Body of pancreas (tissue), 4 donors: ENCODE data around the gene CAMK4. TPM values are rescaled to one million over a fixed set of nuclear protein-coding genes. Genes with fewer than 3 reads are reported as not detected.

Experiments
- ATAC-seq: fragments of 150-250 bp; one replicate; pipeline ENCODE4 v1.9.1; 2016
- DNase-seq, 4 donors: peaks; one replicate each; pipeline ENCODE4 v3.0.0-alpha.2; 2019
- H3K27ac ChIP-seq, 4 donors: fragments of 200-600 bp; sonication (generic); 1 replicate in 3 of 4; 2 replicates in 1 of 4; pipeline versions ENCODE4 v1.5.1 to v1.6.1; 2016 to 2019; ENCODE audit warnings: mild to moderate bottlenecking in 1 of 4, mixed read lengths in 1 of 4, moderate library complexity in 1 of 4
- H3K27me3 ChIP-seq, 2 donors: fragments of 200-600 bp; sonication (generic); one replicate each; pipeline ENCODE4 v1.6.0; 2016; ENCODE audit warnings: mild to moderate bottlenecking in 1 of 2
- H3K36me3 ChIP-seq, 2 donors: fragments of 200-600 bp; sonication (generic); replicated peaks in 1 of 2; 2 replicates each; pipeline ENCODE4 v1.5.1; 2016; ENCODE audit warnings: low read depth in 2 of 2; ENCODE audit not compliant: insufficient read depth in 1 of 2
- H3K4me1 ChIP-seq: fragments of 200-600 bp; sonication (generic); one replicate; pipeline ENCODE4 v1.6.0; 2016
- H3K4me3 ChIP-seq, 2 donors: fragments of 200-600 bp; sonication (generic); 1 replicate in 1 of 2; 2 replicates in 1 of 2; pipeline ENCODE4 v1.5.1; 2016 to 2019
- H3K9me3 ChIP-seq, 3 donors: fragments of 200-600 bp; sonication (generic); 1 replicate in 2 of 3; 2 replicates in 1 of 3; pipeline ENCODE4 v1.5.1; 2016
- CTCF ChIP-seq, 7 experiments: fragments of 450-650 bp in 4 of 7; fragments of 200-600 bp in 3 of 7; sonication (generic) in 3 of 7; IDR thresholded peaks; one replicate each; pipeline ENCODE4 v1.5.1; 2016 to 2019; ENCODE audit warnings: antibody characterized with exemption in 7 of 7
- POLR2A ChIP-seq, 3 donors: fragments of 450-650 bp; IDR thresholded peaks; one replicate each; pipeline ENCODE4 v1.6.1; 2016; ENCODE audit warnings: antibody characterized with exemption in 3 of 3, mild to moderate bottlenecking in 2 of 3
- WGBS, 2 donors: methylation state at CpG; one replicate each; pipeline ENCODE4 v1.1.5; 2017; 5-methylcytosine and 5-hydroxymethylcytosine counted together
- intact Hi-C: fragments of 100-400 bp; cut with DNase I; formaldehyde crosslinking; loops from one replicate; pipeline ENCODE4 v1.15.1; 2023
- total RNA-seq, 2 donors: library from RNA; depleted of rRNA; stranded (reverse); fragments of >200 nt; gene quantifications; one replicate each; pipeline ENCODE4 v1.1.0, GENCODE V29; 2016

The CAMK4 gene
- total RNA-seq, 2 donors from 2014 or later: 0.78 TPM; not detected in 1

DNA sequence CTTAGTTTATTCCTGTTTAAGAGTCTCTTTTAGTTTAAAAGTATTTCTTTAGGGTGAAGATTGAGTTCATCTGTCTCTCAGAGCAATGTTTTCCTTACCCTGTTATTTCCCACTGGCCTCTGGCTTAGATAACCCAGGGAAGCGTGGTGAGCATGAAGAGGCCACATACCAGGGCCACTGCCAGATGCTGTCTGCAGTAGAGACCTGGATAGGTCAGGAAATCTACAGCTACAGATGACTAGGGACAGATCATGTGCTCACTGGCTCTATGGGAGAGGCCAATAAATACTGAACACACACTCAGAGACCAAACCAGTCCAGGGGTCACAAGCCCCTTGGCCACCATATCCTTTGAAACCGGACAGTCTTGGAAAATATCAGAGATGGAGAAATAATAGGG is 136.0 kb downstream of the CAMK4 start:
- Histone ChIP-seq H3K27ac (no peak overlapping the region), H3K36me3 (no peaks in the 10 kb centered on the region), H3K4me1 (no peaks in the 10 kb centered on the region), H3K27me3 (no peaks in the 10 kb centered on the region), H3K4me3 (no peak overlapping the region), H3K9me3 (no peaks in the 10 kb centered on the region)
- no peak for TF ChIP-seq CTCF (IDR thresholded peaks at IDR 0.05)
- TF ChIP-seq POLR2A (IDR thresholded peaks at IDR 0.05): no peak
- intact Hi-C loops: no loop called here
- WGBS, 2 donors: 59 to 76% methylated on average over 2 of the region's 2 CpGs
- ATAC-seq: no peak
- DNase-seq: no peak

DNA sequence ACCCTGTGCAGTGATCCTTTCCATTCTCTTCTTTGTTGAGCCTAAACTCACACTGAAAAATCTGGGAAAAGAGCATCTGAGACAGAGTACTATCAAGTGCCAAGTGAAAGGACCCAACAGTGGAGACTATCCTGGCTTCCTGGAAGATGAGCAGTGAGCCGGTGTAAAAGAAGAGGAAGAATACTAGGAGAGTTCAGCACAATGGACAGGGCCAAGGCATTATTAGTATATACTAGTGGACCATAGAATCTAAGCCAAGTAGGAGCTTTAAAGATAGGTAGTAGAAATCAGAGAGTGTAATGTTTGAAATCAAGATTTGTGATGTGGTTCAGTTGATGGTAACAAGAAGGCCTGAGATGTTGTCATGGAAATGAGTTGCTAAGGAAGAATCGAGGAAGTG is 140.8 kb downstream of the CAMK4 start:
- Histone ChIP-seq H3K9me3 (no peaks in the 10 kb centered on the region), H3K27me3 (no peaks in the 10 kb centered on the region), H3K4me1 (no peaks in the 10 kb centered on the region), H3K36me3 (no peaks in the 10 kb centered on the region), H3K4me3 (no peak overlapping the region), H3K27ac (no peak overlapping the region)
- no peak for DNase-seq
- no peak for ATAC-seq
- intact Hi-C loops: no loop called here
- WGBS, 2 donors: 63 to 65% methylated on average over 2 of the region's 2 CpGs
- no peak for TF ChIP-seq CTCF (IDR thresholded peaks at IDR 0.05)
- TF ChIP-seq POLR2A (IDR thresholded peaks at IDR 0.05): no peak

DNA sequence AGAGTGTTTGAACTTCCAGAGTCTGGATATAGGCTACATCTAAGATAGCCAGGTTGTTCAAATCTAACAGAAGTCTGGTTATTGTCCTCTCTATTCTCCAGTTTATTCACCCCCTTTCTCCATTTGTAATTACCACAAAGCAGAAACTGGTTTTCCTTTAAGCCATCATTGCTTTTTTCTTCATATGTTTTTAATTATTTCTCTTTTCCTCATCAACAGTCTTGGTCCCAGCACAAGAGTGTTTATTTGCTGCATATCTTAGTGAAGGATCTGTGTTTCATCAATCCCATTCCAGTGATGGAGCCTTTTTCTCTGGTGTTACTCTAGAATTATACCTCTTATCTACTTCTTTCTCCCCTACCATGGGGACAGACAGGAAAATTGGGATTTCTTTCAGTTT is 142.2 kb downstream of the CAMK4 start:
- DNase-seq: no peak
- Histone ChIP-seq H3K4me3 (no peak overlapping the region), H3K27ac (no peak overlapping the region), H3K9me3 (no peaks in the 10 kb centered on the region), H3K27me3 (no peaks in the 10 kb centered on the region), H3K36me3 (no peaks in the 10 kb centered on the region), H3K4me1 (no peaks in the 10 kb centered on the region)
- intact Hi-C loops: no loop called here
- ATAC-seq: no peak
- no peak for TF ChIP-seq CTCF (IDR thresholded peaks at IDR 0.05)

DNA sequence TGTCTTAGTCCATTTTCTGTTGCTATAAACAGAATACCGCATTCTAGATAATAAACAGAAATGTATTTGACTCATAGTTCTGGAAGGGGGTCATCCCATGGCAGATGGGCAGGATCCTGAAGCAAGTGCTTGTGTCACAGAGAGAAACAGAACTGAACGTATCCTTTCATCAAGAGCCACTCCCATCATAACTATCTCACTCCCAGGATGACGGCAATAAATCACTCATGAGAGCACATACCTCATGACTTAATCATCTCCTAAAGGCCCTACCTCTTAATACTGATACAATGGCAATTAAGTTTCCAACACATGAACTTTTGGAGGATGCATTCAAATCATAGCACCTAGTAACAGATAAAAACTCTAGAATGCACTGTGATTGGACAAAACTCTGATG is 142.9 kb downstream of the CAMK4 start:
- Histone ChIP-seq H3K4me1 (no peaks in the 10 kb centered on the region), H3K4me3 (no peak overlapping the region), H3K27me3 (no peaks in the 10 kb centered on the region), H3K9me3 (no peaks in the 10 kb centered on the region), H3K27ac (no peak overlapping the region), H3K36me3 (no peaks in the 10 kb centered on the region)
- intact Hi-C loops: no loop called here
- ATAC-seq (no peak), DNase-seq (no peak)
- WGBS, 2 donors: 70 to 71% methylated on average over 3 of the region's 3 CpGs
- TF ChIP-seq CTCF (IDR thresholded peaks at IDR 0.05) (no peak), POLR2A (IDR thresholded peaks at IDR 0.05) (no peak)

DNA sequence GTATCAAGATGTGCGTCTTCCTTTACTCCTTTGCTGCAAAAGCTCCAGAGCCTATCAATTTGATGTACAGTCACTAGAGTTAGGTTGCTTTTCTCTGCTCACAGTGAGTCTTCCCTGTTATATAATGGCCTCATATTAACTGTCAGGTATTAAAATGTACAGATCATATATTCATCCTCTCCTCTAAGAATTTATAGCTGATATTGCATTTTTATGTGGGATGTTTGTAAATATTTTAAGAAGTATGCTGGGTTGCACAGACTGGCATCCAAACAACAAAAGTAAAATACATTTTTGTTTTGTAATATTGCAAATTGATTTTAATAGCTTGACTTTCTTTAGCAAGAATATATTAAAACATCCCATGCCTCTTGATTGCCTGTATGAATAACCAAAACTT is 148.6 kb downstream of the CAMK4 start:
- intact Hi-C loops: no loop called here
- no peak overlapping the region for H3K4me3 ChIP-seq
- no peaks in the 10 kb centered on the region for H3K36me3 ChIP-seq
- WGBS, 2 donors: 83 to 91% methylated on average over 1 of the region's 1 CpG
- no peaks in the 10 kb centered on the region for H3K27me3 ChIP-seq
- TF ChIP-seq CTCF (IDR thresholded peaks at IDR 0.05) (no peak), POLR2A (IDR thresholded peaks at IDR 0.05) (no peak)
- H3K27ac ChIP-seq: no peak overlapping the region
- H3K4me1 ChIP-seq: no peaks in the 10 kb centered on the region
- DNase-seq (no peak), ATAC-seq (no peak)
- no peaks in the 10 kb centered on the region for H3K9me3 ChIP-seq
